DOHH2 (cell line): Measurements from ENCODE around the gene CAPN12.

Experiments
- H3F3A ChIP-seq: fragments of 200-600 bp; sonication (generic), shearing (Covaris generic); 2 replicates; pipeline ENCODE4 v1.6.0; 2016; ENCODE audit warnings: antibody characterized with exemption, mild to moderate bottlenecking; ENCODE audit not compliant: control insufficient read depth, insufficient read depth
- H3K27ac ChIP-seq: fragments of 200-600 bp; sonication (generic); 2 replicates; pipeline ENCODE4 v1.5.1; 2014; ENCODE audit warnings: low read depth, mild to moderate bottlenecking, low read length, moderate library complexity
- H3K27me3 ChIP-seq: fragments of 200-600 bp; sonication (generic); 2 replicates; pipeline ENCODE4 v1.6.1; 2014; ENCODE audit warnings: mild to moderate bottlenecking, low read length, mixed read lengths; ENCODE audit not compliant: control insufficient read depth
- H3K36me3 ChIP-seq: fragments of 200-600 bp; sonication (generic); 2 replicates; pipeline ENCODE4 v1.6.1; 2014; ENCODE audit warnings: mild to moderate bottlenecking, low read length, moderate library complexity, mixed read lengths; ENCODE audit not compliant: control insufficient read depth
- H3K4me1 ChIP-seq: fragments of 200-600 bp; sonication (generic); 2 replicates; pipeline ENCODE4 v1.6.1; 2014; ENCODE audit warnings: mild to moderate bottlenecking, low read length, mixed read lengths; ENCODE audit not compliant: control insufficient read depth
- H3K4me2 ChIP-seq: fragments of 200-600 bp; sonication (generic); 2 replicates; pipeline ENCODE4 v1.6.0; 2014; ENCODE audit warnings: mild to moderate bottlenecking, low read length, moderate library complexity
- H3K4me3 ChIP-seq: fragments of 200-600 bp; sonication (generic); 2 replicates; pipeline ENCODE4 v1.5.1; 2014; ENCODE audit warnings: mild to moderate bottlenecking, low read length, mixed read lengths
- H3K79me2 ChIP-seq: fragments of 200-600 bp; sonication (generic); 2 replicates; pipeline ENCODE4 v1.6.1; 2014; ENCODE audit warnings: mild to moderate bottlenecking, low read length, mixed read lengths; ENCODE audit not compliant: control insufficient read depth
- H3K9me2 ChIP-seq: fragments of 200-600 bp; sonication (generic); replicated peaks from 2 replicates; pipeline ENCODE4 v1.6.1; 2014; ENCODE audit warnings: mild to moderate bottlenecking, low read length, mixed read lengths; ENCODE audit not compliant: control insufficient read depth
- H3K9me3 ChIP-seq: fragments of 200-600 bp; sonication (generic); 2 replicates; pipeline ENCODE4 v1.6.1; 2014; ENCODE audit warnings: antibody characterized with exemption, low read length, mixed read lengths; ENCODE audit not compliant: control insufficient read depth, insufficient read depth
- H4K20me1 ChIP-seq: fragments of 200-600 bp; sonication (generic); 2 replicates; pipeline ENCODE4 v1.6.0; 2014; ENCODE audit warnings: low read depth, mild to moderate bottlenecking, antibody characterized with exemption, low read length, moderate library complexity; ENCODE audit not compliant: control insufficient read depth, insufficient read depth
- CTCF ChIP-seq: fragments of 200-600 bp; sonication (generic); IDR thresholded peaks from one replicate; pipeline ENCODE4 v1.5.1; 2014; ENCODE audit warnings: antibody characterized with exemption, mild to moderate bottlenecking, low read depth, low read length; ENCODE audit not compliant: poor library complexity, severe bottlenecking
- EZH2phosphoT487 ChIP-seq: fragments of 200-600 bp; sonication (generic); IDR thresholded peaks from 2 replicates; pipeline ENCODE4 v1.6.1; 2017; ENCODE audit warnings: borderline replicate concordance, mild to moderate bottlenecking, antibody characterized with exemption, low read length, moderate library complexity, mixed read lengths

The CAPN12 gene

GRCh38 chr19:38702278-38702677 is 42.0 kb downstream of the CAPN12 start:
- Histone ChIP-seq H3K36me3 (peaks cover 58% of the 10 kb centered on the region), H4K20me1 (0 out of 2 replicates have a peak, but pooled peaks cover 4% of the 10 kb centered on the region), H3K4me2 (no peak overlapping the region), H3K79me2 (peaks cover 26% of the 10 kb centered on the region), H3F3A (no peaks in the 10 kb centered on the region), H3K27me3 (no peaks in the 10 kb centered on the region), H3K9me2 (no peaks in the 10 kb centered on the region), H3K9me3 (no peaks in the 10 kb centered on the region), H3K4me1 (no peaks in the 10 kb centered on the region), H3K27ac (no peak overlapping the region), H3K4me3 (no peak overlapping the region)
- no peak for TF ChIP-seq CTCF
- no peak for TF ChIP-seq EZH2phosphoT487

GRCh38 chr19:38701455-38702063 is 42.7 kb downstream of the CAPN12 start:
- no peaks in the 10 kb centered on the region for H3F3A ChIP-seq
- H3K27ac ChIP-seq: no peak overlapping the region
- peaks cover 33% of the 10 kb centered on the region for H3K79me2 ChIP-seq
- H3K36me3 ChIP-seq: peaks cover 52% of the 10 kb centered on the region
- no peaks in the 10 kb centered on the region for H3K4me1 ChIP-seq
- H3K9me2 ChIP-seq: no peaks in the 10 kb centered on the region
- TF ChIP-seq EZH2phosphoT487 (no peak), CTCF (no peak)
- 0 out of 2 replicates have a peak, but pooled peaks cover 4% of the 10 kb centered on the region for H4K20me1 ChIP-seq
- no peaks in the 10 kb centered on the region for H3K9me3 ChIP-seq
- no peaks in the 10 kb centered on the region for H3K27me3 ChIP-seq
- H3K4me2 ChIP-seq: no peak overlapping the region
- no peak overlapping the region for H3K4me3 ChIP-seq

- Histone ChIP-seq H3F3A (no peaks in the 10 kb centered on the region), H3K36me3 (peaks cover 52% of the 10 kb centered on the region)
These were observed 43.3 kb downstream of the CAPN12 start for GRCh38 chr19:38700902-38701454.

More at GRCh38 chr19:38700902-38701454, 43.3 kb downstream of the CAPN12 start:
- no peaks in the 10 kb centered on the region for H3K27me3 ChIP-seq
- no peak overlapping the region for H3K27ac ChIP-seq
- H4K20me1 ChIP-seq: 0 out of 2 replicates have a peak, but pooled peaks cover 7% of the 10 kb centered on the region
- peaks cover 39% of the 10 kb centered on the region for H3K79me2 ChIP-seq
- no peaks in the 10 kb centered on the region for H3K9me3 ChIP-seq
- no peaks in the 10 kb centered on the region for H3K4me1 ChIP-seq
- no peaks in the 10 kb centered on the region for H3K9me2 ChIP-seq
- H3K4me2 ChIP-seq: no peak overlapping the region
- no peak overlapping the region for H3K4me3 ChIP-seq
- TF ChIP-seq EZH2phosphoT487 (no peak), CTCF (no peak)
